VCaP (cell line): ENCODE measurements around the gene MFSD11.

ENCODE experiments used
- H3K27ac ChIP-seq: fragments of 450-650 bp; 2 replicates; pipeline ENCODE4 v1.5.1; 2017
- TF ChIP-seq, protein P1 (sequence below): fragments of 450-650 bp; conservative IDR thresholded peaks from 2 replicates; pipeline ENCODE4 v1.5.1; 2017; ENCODE audit warnings: mild to moderate bottlenecking, moderate library complexity

Gene MFSD11

DNA sequence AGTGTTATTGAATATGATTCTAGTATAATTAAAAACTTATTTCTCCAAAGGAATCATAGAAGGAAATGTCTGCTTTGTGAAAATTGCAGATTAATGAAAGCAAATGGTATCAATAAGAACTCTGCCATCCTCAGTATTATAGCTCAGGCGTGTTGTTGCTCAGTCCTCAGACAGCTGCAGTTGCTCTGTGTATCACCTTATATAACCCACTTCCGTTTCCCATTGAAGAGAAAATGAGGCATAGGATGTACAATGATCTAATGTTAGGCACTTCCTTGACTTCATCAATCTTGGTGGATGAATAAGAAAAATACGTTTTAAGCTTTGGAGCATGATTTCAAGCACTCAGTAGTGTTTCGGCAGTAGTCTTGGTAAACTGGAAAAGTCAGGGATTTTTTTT is 14.1 kb downstream of the MFSD11 start:
- TF ChIP-seq, protein P1, sequence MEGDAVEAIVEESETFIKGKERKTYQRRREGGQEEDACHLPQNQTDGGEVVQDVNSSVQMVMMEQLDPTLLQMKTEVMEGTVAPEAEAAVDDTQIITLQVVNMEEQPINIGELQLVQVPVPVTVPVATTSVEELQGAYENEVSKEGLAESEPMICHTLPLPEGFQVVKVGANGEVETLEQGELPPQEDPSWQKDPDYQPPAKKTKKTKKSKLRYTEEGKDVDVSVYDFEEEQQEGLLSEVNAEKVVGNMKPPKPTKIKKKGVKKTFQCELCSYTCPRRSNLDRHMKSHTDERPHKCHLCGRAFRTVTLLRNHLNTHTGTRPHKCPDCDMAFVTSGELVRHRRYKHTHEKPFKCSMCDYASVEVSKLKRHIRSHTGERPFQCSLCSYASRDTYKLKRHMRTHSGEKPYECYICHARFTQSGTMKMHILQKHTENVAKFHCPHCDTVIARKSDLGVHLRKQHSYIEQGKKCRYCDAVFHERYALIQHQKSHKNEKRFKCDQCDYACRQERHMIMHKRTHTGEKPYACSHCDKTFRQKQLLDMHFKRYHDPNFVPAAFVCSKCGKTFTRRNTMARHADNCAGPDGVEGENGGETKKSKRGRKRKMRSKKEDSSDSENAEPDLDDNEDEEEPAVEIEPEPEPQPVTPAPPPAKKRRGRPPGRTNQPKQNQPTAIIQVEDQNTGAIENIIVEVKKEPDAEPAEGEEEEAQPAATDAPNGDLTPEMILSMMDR: no peak

DNA sequence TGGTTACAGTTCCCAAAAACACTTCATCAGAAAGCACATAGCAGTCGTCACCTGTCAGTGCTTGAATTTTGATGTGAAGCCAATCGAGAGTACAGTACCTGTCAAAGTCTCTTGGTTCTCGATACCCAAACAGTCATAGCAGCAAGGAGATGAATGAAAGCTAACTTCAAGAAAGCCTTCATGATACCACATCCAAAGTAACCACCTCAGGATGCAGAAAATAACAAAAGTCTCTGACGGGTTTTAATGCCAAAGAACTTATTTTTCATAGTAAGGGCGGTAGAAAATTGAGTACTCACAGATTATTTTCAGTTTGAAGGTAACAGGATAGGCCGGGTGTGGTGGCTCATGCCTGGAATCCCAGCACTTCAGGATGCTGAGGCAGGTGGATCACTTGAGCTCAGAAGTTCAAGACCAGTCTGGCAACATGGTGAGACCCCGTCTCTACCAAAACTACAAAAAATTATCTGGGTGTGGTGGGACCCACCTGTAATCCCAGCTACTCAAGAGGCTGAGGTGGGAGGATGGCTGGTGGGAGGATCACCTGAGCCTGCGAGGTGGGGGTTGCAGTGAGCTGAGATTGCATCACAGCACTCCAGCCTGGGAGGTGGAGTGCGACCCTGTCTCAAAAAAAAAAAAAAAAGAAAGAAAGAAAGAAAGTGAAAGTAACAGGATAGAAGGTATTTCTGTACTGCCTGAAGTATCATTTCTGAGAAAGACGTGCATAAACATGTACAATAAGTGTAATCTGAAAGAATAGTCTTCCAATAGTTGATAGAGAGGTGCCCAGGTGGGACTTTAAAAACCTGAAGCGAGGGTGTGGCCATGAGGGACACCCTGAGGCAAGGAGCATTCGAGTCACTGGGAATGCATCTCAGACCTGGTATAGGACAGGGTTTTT is 15.4 kb downstream of the MFSD11 start:
- TF ChIP-seq, protein P1: no peak
- H3K27ac ChIP-seq: no peak overlapping the region

More for the DNA sequence above, 14.1 kb downstream of the MFSD11 start:
- H3K27ac ChIP-seq: no peak overlapping the region

DNA sequence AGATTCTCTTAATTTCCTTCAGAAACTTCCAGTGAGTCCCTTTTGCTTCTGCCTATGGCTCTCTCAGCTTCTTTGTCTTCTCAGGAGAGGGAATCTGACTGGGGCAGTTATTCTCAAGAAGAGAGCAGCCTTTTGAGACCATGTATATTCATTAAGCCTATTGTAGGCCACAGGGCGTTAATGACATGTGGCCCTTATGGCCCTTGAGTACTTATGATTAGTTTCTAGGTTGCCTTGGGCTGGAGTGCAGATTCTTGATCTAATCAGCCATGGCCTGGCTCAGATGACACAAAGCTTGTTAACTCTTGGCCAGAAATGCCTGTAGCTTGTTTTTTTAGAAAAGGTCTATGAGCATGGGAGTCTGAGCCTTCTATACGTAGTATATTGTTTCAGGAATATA is 17.4 kb downstream of the MFSD11 start:
- TF ChIP-seq, protein P1: no peak
- H3K27ac ChIP-seq: no peak overlapping the region

DNA sequence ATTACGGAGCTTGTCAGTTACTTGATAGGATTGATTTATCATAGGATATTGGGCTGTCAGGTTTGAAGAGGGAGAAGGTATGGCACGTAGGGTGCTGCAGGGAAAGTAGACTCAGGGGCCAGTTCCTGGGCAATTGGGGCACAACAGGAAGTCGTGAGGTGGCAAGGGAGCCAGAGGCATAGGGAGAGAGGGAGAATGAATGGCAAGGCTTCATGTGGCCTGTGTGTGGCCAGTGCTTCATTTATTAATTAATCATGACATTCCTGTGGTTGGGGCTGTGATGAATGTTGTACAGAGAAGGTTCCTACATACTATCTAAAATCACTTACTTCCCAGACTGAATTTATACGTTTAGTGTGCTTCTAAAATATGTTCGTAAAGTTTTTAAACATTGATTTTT is 19.3 kb downstream of the MFSD11 start:
- H3K27ac ChIP-seq: no peak overlapping the region
- TF ChIP-seq, protein P1: no peak

DNA sequence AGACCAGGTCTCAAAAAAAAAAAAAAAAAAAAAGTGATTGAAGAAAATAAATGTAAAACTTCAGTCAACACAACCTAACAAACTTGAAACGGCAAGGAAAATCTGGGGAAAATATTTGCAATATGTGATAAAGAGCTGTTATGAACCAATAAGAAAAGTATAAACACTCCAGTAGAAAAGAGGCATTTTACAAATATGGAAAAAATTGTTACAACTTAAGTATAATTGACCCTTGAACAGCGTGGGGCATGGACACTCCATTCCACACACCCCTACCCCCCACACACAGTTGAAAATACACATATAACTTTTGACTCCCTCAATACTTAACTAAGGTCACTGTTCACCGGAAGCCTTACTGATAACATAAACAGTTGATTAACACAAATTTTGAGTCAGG is 20.7 kb downstream of the MFSD11 start:
- no peak overlapping the region for H3K27ac ChIP-seq
- TF ChIP-seq, protein P1: no peak

DNA sequence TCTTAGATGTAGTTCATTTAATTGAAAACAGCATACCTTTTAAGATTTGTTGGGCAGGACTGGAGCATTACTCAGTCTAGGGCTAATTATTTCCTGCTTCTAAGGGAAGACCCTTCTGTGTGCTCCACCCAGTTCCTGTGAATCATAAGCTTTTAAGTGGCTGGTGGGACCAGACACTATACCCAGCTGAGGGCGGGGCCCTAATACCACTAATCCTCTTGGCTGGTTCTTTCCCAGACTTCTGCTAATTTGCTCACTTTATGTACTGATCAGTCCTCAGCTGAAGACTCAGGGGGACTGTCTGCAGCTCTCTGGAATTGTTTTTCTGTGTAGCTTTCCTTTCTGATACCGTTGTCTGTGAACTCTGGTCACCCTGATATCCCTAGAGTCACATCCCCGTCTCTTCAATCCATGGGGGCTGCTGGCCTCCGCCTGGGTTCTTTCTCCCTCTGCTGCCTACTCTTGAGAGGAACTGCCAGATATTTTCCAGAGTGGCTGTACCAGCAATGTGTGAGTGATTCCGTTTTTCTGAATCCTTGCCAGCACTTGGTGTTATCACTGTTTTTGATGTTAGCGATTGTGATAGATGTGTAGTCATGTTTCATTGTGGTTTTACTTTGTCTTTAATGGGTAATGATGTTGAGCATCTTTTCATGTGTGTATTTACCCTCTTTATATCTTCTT is 35.1 kb downstream of the MFSD11 start:
- TF ChIP-seq, protein P1: no peak

DNA sequence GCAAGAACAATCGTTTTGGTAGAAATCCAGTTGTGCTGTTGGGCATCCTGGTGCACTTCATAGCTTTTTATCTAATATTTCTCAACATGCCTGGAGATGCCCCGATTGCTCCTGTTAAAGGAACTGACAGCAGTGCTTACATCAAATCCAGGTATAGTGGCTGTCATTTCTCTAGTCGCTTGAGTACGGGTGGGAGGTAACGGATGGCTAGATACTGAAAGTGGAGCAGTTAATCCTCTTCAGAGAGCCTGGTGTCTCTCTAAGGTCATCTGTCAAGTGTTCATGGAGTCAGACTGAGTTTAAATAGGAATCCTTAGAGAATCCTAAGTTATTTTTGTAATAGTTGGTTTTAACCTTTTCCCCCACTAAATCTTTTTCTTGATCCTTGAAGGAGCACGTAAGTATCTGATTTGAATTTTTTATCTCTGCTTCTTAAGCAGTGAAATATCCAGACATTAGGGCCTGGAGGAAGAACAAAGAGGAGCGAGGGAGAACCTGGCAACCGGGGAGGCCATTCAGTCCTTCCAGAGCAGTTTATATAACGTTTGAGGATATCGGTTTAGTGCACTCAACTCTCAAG is 37.2 kb downstream of the MFSD11 start:
- TF ChIP-seq, protein P1: no peak
- H3K27ac ChIP-seq: no peak overlapping the region

More for the DNA sequence above, 35.1 kb downstream of the MFSD11 start:
- no peak overlapping the region for H3K27ac ChIP-seq
